WI38 (cell line): Measurements from ENCODE around the gene TMED9.
A peak's percentile ranks its signal among the peaks of the same experiment; 100 is the strongest.

Experiments
- H3K4me3 ChIP-seq: 2 replicates; pipeline ENCODE4 v1.5.1; 2011; ENCODE audit warnings: low read depth, mild to moderate bottlenecking, control low read depth, low read length
- CTCF ChIP-seq: IDR thresholded peaks from 2 replicates; pipeline ENCODE4 v1.5.1; 2012; ENCODE audit warnings: low read depth, mild to moderate bottlenecking, control low read depth, low read length

The TMED9 gene

GRCh38 chr5:177595991-177596774, 4.2 kb downstream of the TMED9 start:
- H3K4me3 ChIP-seq = no peak overlapping the region
- no peak for TF ChIP-seq CTCF

DNA sequence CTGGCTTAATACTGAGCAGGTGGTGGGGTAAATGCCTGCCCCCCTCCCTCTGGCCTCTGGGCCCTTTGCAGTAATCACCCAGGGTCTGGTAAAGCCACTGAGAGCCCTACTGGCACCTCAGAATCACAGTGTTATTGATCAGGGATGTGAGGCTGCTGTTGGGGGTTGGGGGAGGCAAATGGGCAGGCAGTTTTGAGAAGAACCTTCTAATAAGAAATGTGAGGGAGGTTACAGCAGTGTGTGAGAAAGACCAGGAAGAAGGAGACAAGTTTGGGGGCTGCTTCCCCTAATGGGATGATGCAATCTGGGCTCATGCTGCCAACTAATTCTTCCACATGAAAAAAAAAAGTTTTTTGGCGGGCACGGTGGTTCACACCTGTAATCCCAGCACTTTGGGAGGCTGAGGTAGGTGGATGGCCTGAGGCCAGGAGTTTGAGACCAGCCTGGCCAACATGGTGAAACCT, 4.8 kb downstream of the TMED9 start:
- no peak overlapping the region for H3K4me3 ChIP-seq
- TF ChIP-seq CTCF = no peak

DNA sequence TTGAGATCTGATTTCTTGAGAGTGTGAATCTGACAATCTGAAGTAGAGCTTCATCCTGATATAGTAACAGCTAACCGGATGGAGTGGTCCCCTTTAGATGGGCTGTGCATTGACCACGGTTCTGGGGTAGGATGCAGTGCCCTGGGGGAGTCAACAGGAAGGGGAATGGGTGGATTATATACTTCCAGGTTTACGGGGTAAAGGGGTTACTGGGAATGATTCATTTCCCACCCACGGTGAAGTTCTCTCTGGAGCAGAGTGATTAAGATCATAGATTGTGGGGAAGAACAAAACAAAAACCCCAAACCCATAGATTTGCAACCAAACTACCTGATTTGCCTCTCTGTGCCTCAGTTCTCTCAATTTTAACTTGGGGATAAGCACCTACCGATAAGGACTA, 6.5 kb downstream of the TMED9 start:
- no peak overlapping the region for H3K4me3 ChIP-seq
- TF ChIP-seq CTCF = no peak

GRCh38 chr5:177599731-177600507, 7.9 kb downstream of the TMED9 start, which contains the start of gene B4GALT7:
B4GALT7 (plus strand) TSS chr5:177600132; CDS start chr5:177600211, 79 bp downstream.
- TF ChIP-seq CTCF = no peak
- H3K4me3 ChIP-seq = peak within 1 kb of the TSS; percentile 84

DNA sequence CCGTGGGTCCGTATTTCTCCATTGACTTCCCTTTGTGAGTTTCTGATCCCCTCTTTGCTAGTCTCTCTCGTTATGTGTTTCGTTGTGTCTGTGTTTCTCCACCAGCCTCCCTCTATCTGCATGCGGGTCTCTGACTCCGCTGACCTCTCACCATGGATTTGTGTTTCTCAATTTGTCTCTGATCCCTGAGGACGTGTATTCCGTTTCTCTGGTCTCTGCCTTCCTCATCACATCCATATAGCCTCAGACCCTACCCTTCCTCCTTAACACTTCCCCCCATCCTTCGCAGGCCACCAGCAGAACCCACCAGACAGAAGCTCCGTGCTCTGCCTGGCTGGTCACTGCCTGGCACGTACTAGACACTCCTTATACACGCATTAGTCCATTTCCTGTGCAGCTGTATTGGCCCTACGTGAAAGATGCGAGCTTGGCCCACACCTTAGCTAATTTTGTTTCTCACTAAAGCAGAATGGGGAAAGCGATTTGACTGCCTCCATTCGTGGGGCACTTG, 8.6 kb downstream of the TMED9 start:
- H3K4me3 ChIP-seq = peak overlapping the region; percentile 84
- no peak for TF ChIP-seq CTCF

DNA sequence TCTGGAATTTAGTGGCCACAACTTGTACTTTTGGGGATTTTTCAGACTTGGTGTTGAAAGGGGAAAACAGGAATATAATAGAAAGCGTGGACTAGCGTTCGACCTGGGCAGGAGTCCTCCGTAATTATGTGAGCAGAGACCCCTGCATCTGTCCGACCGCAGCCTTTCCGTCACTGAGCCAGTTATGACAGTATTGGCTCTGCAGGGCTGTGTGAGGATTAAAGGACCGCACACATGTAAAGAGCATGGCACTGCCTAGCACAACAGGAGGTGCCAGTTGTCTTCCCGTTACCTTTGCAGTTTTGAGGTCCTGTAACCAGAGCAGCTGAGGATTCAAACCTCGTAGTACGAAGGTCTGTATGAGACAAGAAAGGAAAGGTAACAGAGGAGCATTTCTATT, 9.1 kb downstream of the TMED9 start:
- H3K4me3 ChIP-seq = peak overlapping the region; percentile 84
- TF ChIP-seq CTCF = no peak
